Tibial nerve (tissue), 4 donors: ENCODE results near the gene DHH. TPM values are rescaled to one million over a fixed set of nuclear protein-coding genes. Genes with fewer than 3 reads are reported as not detected.
A peak's percentile ranks its signal among the peaks of the same experiment; 100 is the strongest.

ENCODE experiments used
- DNase-seq, 2 donors: peaks; one replicate each; pipeline ENCODE4 v3.0.0-alpha.2; 2019; ENCODE audit warnings: low spot score in 2 of 2
- H3K27ac ChIP-seq, 4 donors: fragments of 200-600 bp; sonication (generic) in 3 of 4; one replicate each; pipeline ENCODE4 v1.5.1; 2017 to 2019; ENCODE audit warnings: mild to moderate bottlenecking in 1 of 4
- H3K27me3 ChIP-seq, 2 donors: fragments of 200-600 bp; sonication (generic) in 1 of 2; one replicate each; pipeline versions ENCODE4 v1.5.1 to v1.6.0; 2017 to 2019
- H3K36me3 ChIP-seq, 3 donors: fragments of 200-600 bp; sonication (generic); one replicate each; pipeline ENCODE4 v1.5.1; 2018 to 2019
- H3K4me1 ChIP-seq, 4 donors: fragments of 200-600 bp; sonication (generic) in 3 of 4; one replicate each; pipeline ENCODE4 v1.5.1; 2017 to 2019
- H3K4me3 ChIP-seq, 4 donors: fragments of 200-600 bp; sonication (generic) in 3 of 4; one replicate each; pipeline ENCODE4 v1.5.1; 2017 to 2019; ENCODE audit warnings: mild to moderate bottlenecking in 1 of 4, moderate library complexity in 1 of 4
- H3K9me3 ChIP-seq, 4 donors: fragments of 200-600 bp; sonication (generic) in 3 of 4; one replicate each; pipeline ENCODE4 v1.5.1; 2017 to 2019
- EP300 ChIP-seq, 2 donors: sonication (generic); formaldehyde crosslinking; IDR thresholded peaks; one replicate each; pipeline ENCODE4 v1.6.1; 2017; ENCODE audit warnings: antibody characterized with exemption in 2 of 2, mild to moderate bottlenecking in 1 of 2
- POLR2A ChIP-seq, 2 donors: fragments of 450-650 bp; IDR thresholded peaks; one replicate each; pipeline ENCODE4 v1.6.1; 2017; ENCODE audit warnings: antibody characterized with exemption in 2 of 2, mild to moderate bottlenecking in 2 of 2, moderate library complexity in 2 of 2
- WGBS, 2 donors: methylation state at CpG; one replicate each; pipeline ENCODE4 v1.1.5; 2018; 5-methylcytosine and 5-hydroxymethylcytosine counted together
- total RNA-seq, 4 donors: library from RNA; depleted of rRNA; stranded (reverse); fragments of >200 nt; gene quantifications; one replicate each; pipeline ENCODE4 v1.1.0, GENCODE V29; 2016
- TF ChIP-seq, protein P1 (sequence below), 5 experiments: fragments of 200-600 bp in 3 of 5; fragments of 450-650 bp in 2 of 5; sonication (generic) in 3 of 5; IDR thresholded peaks; one replicate each; pipeline ENCODE4 v1.5.1; 2016 to 2019; ENCODE audit warnings: antibody characterized with exemption in 5 of 5, mild to moderate bottlenecking in 3 of 5, moderate library complexity in 2 of 5

The DHH gene
- total RNA-seq, 4 donors from 2014 or later: 55.5 to 94.7 (median 60.1) TPM

- WGBS, 2 donors: 0 to 3% methylated on average over 4 of the region's 4 CpGs
- Histone ChIP-seq H3K4me1 (peaks cover 0 to 52% (median 41%) of the 10 kb centered on the region in 4 donors), H3K4me3 (peak overlapping the region; percentile 79 to 100 (median 95)), H3K27me3 (no peaks in the 10 kb centered on the region), H3K27ac (peak overlapping the region in 3 of 4 donors; percentile 44 to 99 (median 93)), H3K9me3 (no peaks in the 10 kb centered on the region), H3K36me3 (peaks cover 0 to 19% (median 17%) of the 10 kb centered on the region in 3 donors)
- no peak for DNase-seq
- no peak for TF ChIP-seq POLR2A (IDR thresholded peaks at IDR 0.05)
- no peak for TF ChIP-seq EP300 (IDR thresholded peaks at IDR 0.05)
- TF ChIP-seq, protein P1, sequence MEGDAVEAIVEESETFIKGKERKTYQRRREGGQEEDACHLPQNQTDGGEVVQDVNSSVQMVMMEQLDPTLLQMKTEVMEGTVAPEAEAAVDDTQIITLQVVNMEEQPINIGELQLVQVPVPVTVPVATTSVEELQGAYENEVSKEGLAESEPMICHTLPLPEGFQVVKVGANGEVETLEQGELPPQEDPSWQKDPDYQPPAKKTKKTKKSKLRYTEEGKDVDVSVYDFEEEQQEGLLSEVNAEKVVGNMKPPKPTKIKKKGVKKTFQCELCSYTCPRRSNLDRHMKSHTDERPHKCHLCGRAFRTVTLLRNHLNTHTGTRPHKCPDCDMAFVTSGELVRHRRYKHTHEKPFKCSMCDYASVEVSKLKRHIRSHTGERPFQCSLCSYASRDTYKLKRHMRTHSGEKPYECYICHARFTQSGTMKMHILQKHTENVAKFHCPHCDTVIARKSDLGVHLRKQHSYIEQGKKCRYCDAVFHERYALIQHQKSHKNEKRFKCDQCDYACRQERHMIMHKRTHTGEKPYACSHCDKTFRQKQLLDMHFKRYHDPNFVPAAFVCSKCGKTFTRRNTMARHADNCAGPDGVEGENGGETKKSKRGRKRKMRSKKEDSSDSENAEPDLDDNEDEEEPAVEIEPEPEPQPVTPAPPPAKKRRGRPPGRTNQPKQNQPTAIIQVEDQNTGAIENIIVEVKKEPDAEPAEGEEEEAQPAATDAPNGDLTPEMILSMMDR (IDR thresholded peaks at IDR 0.05): no peak
Measured at GRCh38 chr12:49057888-49058287, 36.7 kb downstream of the DHH start.

GRCh38 chr12:49055978-49056754 lies 38.4 kb downstream of the DHH start:
- 26 to 27% methylated on average over 7 of the region's 7 CpGs for WGBS, 2 donors
- Histone ChIP-seq H3K36me3 (peaks cover 0 to 36% (median 30%) of the 10 kb centered on the region in 3 donors), H3K27ac (peak overlapping the region in 3 of 4 donors; percentile 44 to 99 (median 93)), H3K4me1 (peaks cover 0 to 46% (median 38%) of the 10 kb centered on the region in 4 donors), H3K27me3 (no peaks in the 10 kb centered on the region), H3K9me3 (no peaks in the 10 kb centered on the region), H3K4me3 (peak overlapping the region in 3 of 4 donors; percentile 8 to 92 (median 9))
- peak in 1 of 2 donors; percentile 62 for TF ChIP-seq EP300 (IDR thresholded peaks at IDR 0.05)
- TF ChIP-seq, protein P1 (IDR thresholded peaks at IDR 0.05): no peak
- peak in 1 of 2 donors; percentile 62 for DNase-seq

DNA sequence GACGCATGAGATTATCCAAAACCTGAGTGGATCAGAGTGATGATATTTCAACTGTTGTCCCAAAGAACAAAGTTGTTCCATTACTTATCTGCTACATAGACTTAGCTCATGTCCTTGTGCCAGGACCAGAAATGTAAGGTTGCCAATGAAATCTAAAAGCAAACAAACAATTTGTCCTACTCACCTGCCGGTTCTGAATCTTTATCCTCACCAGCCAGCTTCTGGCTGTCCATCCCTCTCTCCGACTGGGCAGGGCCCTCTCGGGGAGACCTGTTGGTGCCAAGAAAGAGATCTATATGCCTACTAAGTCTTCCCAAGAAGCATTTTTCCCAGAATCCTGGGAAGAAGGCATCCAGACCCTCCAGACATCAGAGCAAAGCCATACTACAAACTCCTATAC lies 39.5 kb downstream of the DHH start:
- TF ChIP-seq, protein P1 (IDR thresholded peaks at IDR 0.05): no peak
- peaks cover 0 to 47% (median 41%) of the 10 kb centered on the region in 3 donors for H3K36me3 ChIP-seq

GRCh38 chr12:49054524-49054923 lies 40.1 kb downstream of the DHH start:
- H3K27ac ChIP-seq: no peak overlapping the region
- no peak for DNase-seq
- WGBS, 2 donors: 88 to 90% methylated on average over 8 of the region's 10 CpGs
- no peak overlapping the region for H3K4me3 ChIP-seq
- peaks cover 4 to 53% (median 41%) of the 10 kb centered on the region in 3 donors for H3K36me3 ChIP-seq
- H3K27me3 ChIP-seq: no peaks in the 10 kb centered on the region
- TF ChIP-seq, protein P1 (IDR thresholded peaks at IDR 0.05): no peak
- TF ChIP-seq POLR2A (IDR thresholded peaks at IDR 0.05): no peak
- TF ChIP-seq EP300 (IDR thresholded peaks at IDR 0.05): no peak
- no peaks in the 10 kb centered on the region for H3K9me3 ChIP-seq
- peaks cover 0 to 43% (median 37%) of the 10 kb centered on the region in 4 donors for H3K4me1 ChIP-seq

More for the DNA sequence above, 39.5 kb downstream of the DHH start:
- no peaks in the 10 kb centered on the region for H3K27me3 ChIP-seq
- H3K4me3 ChIP-seq: no peak overlapping the region
- H3K4me1 ChIP-seq: peaks cover 0 to 43% (median 37%) of the 10 kb centered on the region in 4 donors
- no peak for DNase-seq
- WGBS, 2 donors: 74 to 76% methylated on average over 4 of the region's 4 CpGs
- H3K9me3 ChIP-seq: no peaks in the 10 kb centered on the region
- no peak overlapping the region for H3K27ac ChIP-seq

GRCh38 chr12:49054096-49054495 lies 40.5 kb downstream of the DHH start:
- no peak overlapping the region for H3K4me3 ChIP-seq
- no peak for TF ChIP-seq EP300 (IDR thresholded peaks at IDR 0.05)
- TF ChIP-seq, protein P1 (IDR thresholded peaks at IDR 0.05): no peak
- no peak for TF ChIP-seq POLR2A (IDR thresholded peaks at IDR 0.05)
- 93% methylated on average over 5 of the region's 5 CpGs for WGBS, 2 donors
- H3K9me3 ChIP-seq: no peaks in the 10 kb centered on the region
- peaks cover 6 to 57% (median 43%) of the 10 kb centered on the region in 3 donors for H3K36me3 ChIP-seq
- H3K27me3 ChIP-seq: no peaks in the 10 kb centered on the region
- no peak overlapping the region for H3K27ac ChIP-seq
- H3K4me1 ChIP-seq: peaks cover 0 to 42% (median 37%) of the 10 kb centered on the region in 4 donors
- no peak for DNase-seq
